Activated CD4-positive, alpha-beta T cell treated with anti-CD3 and anti-CD28 coated beads for 1 hour (primary cell): ENCODE measurements around the gene NBEA.

Source experiments
- DNase-seq: peaks from one replicate; pipeline ENCODE4 v3.0.0-alpha.2; 2020

The NBEA gene

DNA sequence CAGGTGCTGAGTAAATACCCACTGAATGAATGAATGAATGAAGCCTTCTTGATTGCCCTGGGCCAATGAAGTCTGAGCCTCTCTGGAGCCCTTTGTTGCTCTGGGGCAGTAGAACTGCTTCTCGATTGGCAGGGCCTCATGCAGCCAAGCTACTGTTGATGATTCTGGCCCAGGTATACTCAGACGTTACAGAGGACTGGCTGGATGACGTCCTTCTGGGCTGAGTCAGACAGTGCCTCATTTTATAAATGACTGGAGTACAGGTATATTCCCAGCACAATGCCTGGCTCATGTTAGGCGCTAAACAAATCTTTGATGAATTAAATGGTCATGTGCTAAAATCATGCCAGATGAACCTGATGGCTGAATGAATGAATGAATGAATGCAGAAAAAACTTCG, 778.2 kb downstream of the NBEA start:
- DNase-seq: no peak

DNA sequence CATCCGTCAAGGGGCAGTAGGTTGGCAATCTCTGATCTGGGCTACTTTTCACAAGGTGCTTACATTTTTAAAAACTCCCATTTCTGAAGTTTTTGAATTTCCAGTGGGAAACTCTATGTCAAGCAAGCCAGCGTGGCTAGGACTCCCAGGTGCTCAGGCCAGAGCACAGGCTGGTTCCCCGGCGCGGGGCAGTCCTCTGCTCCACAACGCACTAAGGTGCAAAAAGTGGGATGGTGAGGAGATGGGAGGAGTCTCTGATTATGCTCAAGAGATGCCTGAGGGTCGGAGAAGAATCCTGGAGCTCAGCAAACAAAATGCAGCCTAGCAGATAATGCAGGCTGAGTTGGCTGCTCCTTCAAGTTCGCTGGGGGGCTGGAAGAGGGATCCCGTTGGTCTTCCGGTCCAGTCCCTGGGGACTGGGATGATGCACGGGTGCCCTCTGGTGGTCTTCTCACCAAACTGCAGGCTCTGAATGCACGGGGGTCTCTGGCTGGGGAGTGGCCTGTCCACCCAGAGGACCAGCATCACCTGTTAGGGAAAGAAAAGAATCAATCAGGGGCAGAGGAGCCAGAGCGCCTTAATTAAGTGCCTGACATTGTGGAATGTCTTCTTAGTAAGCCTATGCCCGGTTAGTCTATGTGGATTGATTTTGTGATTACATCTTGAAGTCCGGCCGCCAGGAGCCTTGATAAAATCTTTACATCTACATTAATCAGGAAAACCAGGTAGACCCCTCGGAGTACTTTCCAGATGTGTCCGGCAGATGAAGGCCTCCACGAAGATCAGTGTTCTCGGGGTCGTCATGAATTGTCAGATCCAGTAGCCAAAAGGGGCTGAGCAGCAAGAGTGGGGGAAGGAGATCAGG, 778.9 kb downstream of the NBEA start:
- no peak for DNase-seq
